Measurements from ENCODE around the gene SAPCD2.

GRCh38 chr9:137045294-137046087 lies 24.9 kb downstream of the SAPCD2 start:
- TF ChIP-seq, protein P1, sequence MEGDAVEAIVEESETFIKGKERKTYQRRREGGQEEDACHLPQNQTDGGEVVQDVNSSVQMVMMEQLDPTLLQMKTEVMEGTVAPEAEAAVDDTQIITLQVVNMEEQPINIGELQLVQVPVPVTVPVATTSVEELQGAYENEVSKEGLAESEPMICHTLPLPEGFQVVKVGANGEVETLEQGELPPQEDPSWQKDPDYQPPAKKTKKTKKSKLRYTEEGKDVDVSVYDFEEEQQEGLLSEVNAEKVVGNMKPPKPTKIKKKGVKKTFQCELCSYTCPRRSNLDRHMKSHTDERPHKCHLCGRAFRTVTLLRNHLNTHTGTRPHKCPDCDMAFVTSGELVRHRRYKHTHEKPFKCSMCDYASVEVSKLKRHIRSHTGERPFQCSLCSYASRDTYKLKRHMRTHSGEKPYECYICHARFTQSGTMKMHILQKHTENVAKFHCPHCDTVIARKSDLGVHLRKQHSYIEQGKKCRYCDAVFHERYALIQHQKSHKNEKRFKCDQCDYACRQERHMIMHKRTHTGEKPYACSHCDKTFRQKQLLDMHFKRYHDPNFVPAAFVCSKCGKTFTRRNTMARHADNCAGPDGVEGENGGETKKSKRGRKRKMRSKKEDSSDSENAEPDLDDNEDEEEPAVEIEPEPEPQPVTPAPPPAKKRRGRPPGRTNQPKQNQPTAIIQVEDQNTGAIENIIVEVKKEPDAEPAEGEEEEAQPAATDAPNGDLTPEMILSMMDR (IDR thresholded peaks at IDR 0.05): no peak
- no peak for TF ChIP-seq POLR2A (IDR thresholded peaks at IDR 0.05)

Measured in uterus (tissue), 2 donors.